Neural cell (in vitro differentiated cells): ENCODE data around the gene DAAM2. TPM values are rescaled to one million over a fixed set of nuclear protein-coding genes. Genes with fewer than 3 reads are reported as not detected.

Source experiments
- H2AFZ ChIP-seq: fragments of 200-600, 300-800 bp; sonication (generic), shearing (Covaris generic); 2 replicates; pipeline ENCODE4 v1.6.0; 2014; ENCODE audit warnings: low read depth, mild to moderate bottlenecking, antibody characterized with exemption, low read length, moderate library complexity
- H3F3A ChIP-seq: fragments of 200-600 bp; shearing (Covaris generic); 2 replicates; pipeline ENCODE4 v1.6.1; 2016; ENCODE audit warnings: mild to moderate bottlenecking, moderate library complexity, mixed read lengths, antibody characterized with exemption, low read length; ENCODE audit not compliant: insufficient read depth, poor library complexity, severe bottlenecking
- H3K27ac ChIP-seq: fragments of 200-600, 300-800 bp; sonication (generic), shearing (Covaris generic); 2 replicates; pipeline ENCODE4 v1.5.1; 2014; ENCODE audit warnings: mild to moderate bottlenecking, low read length, moderate library complexity
- H3K27me3 ChIP-seq: fragments of 300-800, 200-600 bp; sonication (generic), shearing (Covaris generic); 2 replicates; pipeline ENCODE4 v1.6.0; 2014; ENCODE audit warnings: mild to moderate bottlenecking, low read depth, low read length, moderate library complexity; ENCODE audit not compliant: insufficient read depth
- H3K36me3 ChIP-seq: fragments of 300-800, 200-600 bp; sonication (generic), shearing (Covaris generic); 2 replicates; pipeline ENCODE4 v1.5.1; 2014; ENCODE audit warnings: mild to moderate bottlenecking, antibody characterized with exemption, low read length, moderate library complexity; ENCODE audit not compliant: insufficient read depth
- H3K4me2 ChIP-seq: fragments of 300-800, 200-600 bp; sonication (generic), shearing (Covaris generic); 2 replicates; pipeline ENCODE4 v1.6.0; 2014; ENCODE audit warnings: mild to moderate bottlenecking, low read length
- H3K4me3 ChIP-seq: fragments of 300-800, 200-600 bp; sonication (generic), shearing (Covaris generic); 2 replicates; pipeline ENCODE4 v1.5.1; 2014; ENCODE audit warnings: mild to moderate bottlenecking, low read length, moderate library complexity
- H3K79me2 ChIP-seq: fragments of 200-600 bp; shearing (Covaris generic); replicated peaks from 2 replicates; pipeline ENCODE4 v1.6.0; 2014; ENCODE audit warnings: mild to moderate bottlenecking, low read length, moderate library complexity; ENCODE audit not compliant: insufficient read depth
- H3K9ac ChIP-seq: fragments of 300-800, 200-600 bp; sonication (generic), shearing (Covaris generic); 2 replicates; pipeline ENCODE4 v1.6.1; 2016; ENCODE audit warnings: mild to moderate bottlenecking, low read length, mixed read lengths
- H3K9me2 ChIP-seq: fragments of 200-600 bp; shearing (Covaris generic); 2 replicates; pipeline ENCODE4 v1.6.1; 2016; ENCODE audit warnings: mild to moderate bottlenecking, low read length, mixed read lengths; ENCODE audit not compliant: insufficient read depth
- H3K9me3 ChIP-seq: fragments of 200-600, 300-800 bp; sonication (generic), shearing (Covaris generic); 2 replicates; pipeline ENCODE4 v1.6.1; 2016; ENCODE audit warnings: mild to moderate bottlenecking, mixed run types, low read length, moderate library complexity, mixed read lengths
- H4K20me1 ChIP-seq: fragments of 200-600 bp; shearing (Covaris generic); 2 replicates; pipeline ENCODE4 v1.6.1; 2016; ENCODE audit warnings: mild to moderate bottlenecking, mixed run types; ENCODE audit not compliant: insufficient read depth
- CTCF ChIP-seq: fragments of 450-650 bp; IDR thresholded peaks from 2 replicates; pipeline ENCODE4 v1.5.1; 2014; ENCODE audit warnings: antibody characterized with exemption, mild to moderate bottlenecking, moderate library complexity; ENCODE audit not compliant: poor library complexity, severe bottlenecking
- EP300 ChIP-seq: fragments of 450-650 bp; conservative IDR thresholded peaks from 2 replicates; pipeline ENCODE4 v1.6.1; 2014; ENCODE audit warnings: antibody characterized with exemption, mild to moderate bottlenecking, moderate library complexity; ENCODE audit not compliant: poor library complexity, severe bottlenecking
- EZH2 ChIP-seq: fragments of 200-600, 300-800 bp; shearing (Covaris generic), sonication (generic); IDR thresholded peaks from 2 replicates; pipeline ENCODE4 v1.6.1; 2014; ENCODE audit warnings: antibody characterized with exemption, low read length, borderline replicate concordance, mild to moderate bottlenecking; ENCODE audit not compliant: insufficient read depth, poor library complexity, severe bottlenecking
- MXI1 ChIP-seq: fragments of 450-650 bp; conservative IDR thresholded peaks from 2 replicates; pipeline ENCODE4 v1.6.1; 2014; ENCODE audit warnings: antibody characterized with exemption, mild to moderate bottlenecking; ENCODE audit not compliant: poor library complexity, severe bottlenecking
- POLR2AphosphoS5 ChIP-seq: IDR thresholded peaks from 2 replicates; pipeline ENCODE4 v1.6.1; 2012
- RAD21 ChIP-seq: fragments of 450-650 bp; conservative IDR thresholded peaks from 2 replicates; pipeline ENCODE4 v1.6.1; 2014; ENCODE audit warnings: antibody characterized with exemption, mild to moderate bottlenecking, moderate library complexity
- REST ChIP-seq: IDR thresholded peaks from 2 replicates; pipeline ENCODE4 v1.6.1; 2012; ENCODE audit warnings: borderline replicate concordance
- SMC3 ChIP-seq: fragments of 450-650 bp; conservative IDR thresholded peaks from 2 replicates; pipeline ENCODE4 v1.6.1; 2014; ENCODE audit warnings: antibody characterized with exemption, mild to moderate bottlenecking, moderate library complexity; ENCODE audit not compliant: poor library complexity
- TAF1 ChIP-seq: IDR thresholded peaks from 2 replicates; pipeline ENCODE4 v1.6.1; 2012; ENCODE audit warnings: low read depth
- polyA plus RNA-seq: library from polyadenylated mRNA; depleted of rRNA; stranded (reverse); fragments of >200 nt; gene quantifications from 2 replicates; pipeline ENCODE4 v1.2.3, GENCODE V29; 2014

The DAAM2 gene
- polyA plus RNA-seq, 1 donor from 2014 or later, result 1.2 TPM

- H3K36me3 ChIP-seq, result no peaks in the 10 kb centered on the region
- TF ChIP-seq TAF1 (no peak), EP300 (no peak), RAD21 (no peak), SMC3 (no peak), MXI1 (no peak), REST (no peak), CTCF (no peak), EZH2 (no peak), POLR2AphosphoS5 (no peak)
- H4K20me1 ChIP-seq, result no peaks in the 10 kb centered on the region
- H3K27ac ChIP-seq, result no peak overlapping the region
- peak overlapping the region; percentile 65 for H3K4me3 ChIP-seq
- no peak overlapping the region for H2AFZ ChIP-seq
- no peaks in the 10 kb centered on the region for H3K9me3 ChIP-seq
- no peak overlapping the region for H3K4me2 ChIP-seq
- H3K27me3 ChIP-seq, result peaks cover 24% of the 10 kb centered on the region
- no peaks in the 10 kb centered on the region for H3F3A ChIP-seq
- no peaks in the 10 kb centered on the region for H3K9me2 ChIP-seq
- H3K79me2 ChIP-seq, result no peaks in the 10 kb centered on the region
- H3K9ac ChIP-seq, result peak overlapping the region; percentile 39
Observed at GRCh38 chr6:39792540-39793450, 619 bp downstream of the DAAM2 start.

- TF ChIP-seq CTCF, result no peak
- no peak for TF ChIP-seq RAD21
- no peak for TF ChIP-seq REST
- no peak for TF ChIP-seq SMC3
- no peak for TF ChIP-seq EP300
- TF ChIP-seq MXI1, result no peak
- TF ChIP-seq TAF1, result no peak
- no peak for TF ChIP-seq POLR2AphosphoS5
- no peak for TF ChIP-seq EZH2
- H3K27ac ChIP-seq, result no peak overlapping the region
- no peaks in the 10 kb centered on the region for H3F3A ChIP-seq
- H3K9me3 ChIP-seq, result no peaks in the 10 kb centered on the region
- H3K9ac ChIP-seq, result no peak overlapping the region
- no peak overlapping the region for H3K4me2 ChIP-seq
- H3K9me2 ChIP-seq, result no peaks in the 10 kb centered on the region
- H2AFZ ChIP-seq, result no peak overlapping the region
- H3K27me3 ChIP-seq, result peaks cover 24% of the 10 kb centered on the region
- H3K36me3 ChIP-seq, result no peaks in the 10 kb centered on the region
- H4K20me1 ChIP-seq, result no peaks in the 10 kb centered on the region
- no peaks in the 10 kb centered on the region for H3K79me2 ChIP-seq
- H3K4me3 ChIP-seq, result no peak overlapping the region
Observed at GRCh38 chr6:39793516-39793915, 1.3 kb downstream of the DAAM2 start.
